ENCODE measurements around the gene LAMTOR3. TPM values are rescaled to one million over a fixed set of nuclear protein-coding genes. Genes with fewer than 3 reads are reported as not detected.

The LAMTOR3 gene
- total RNA-seq, 1 donor from 2014 or later = 61.2 TPM

DNA sequence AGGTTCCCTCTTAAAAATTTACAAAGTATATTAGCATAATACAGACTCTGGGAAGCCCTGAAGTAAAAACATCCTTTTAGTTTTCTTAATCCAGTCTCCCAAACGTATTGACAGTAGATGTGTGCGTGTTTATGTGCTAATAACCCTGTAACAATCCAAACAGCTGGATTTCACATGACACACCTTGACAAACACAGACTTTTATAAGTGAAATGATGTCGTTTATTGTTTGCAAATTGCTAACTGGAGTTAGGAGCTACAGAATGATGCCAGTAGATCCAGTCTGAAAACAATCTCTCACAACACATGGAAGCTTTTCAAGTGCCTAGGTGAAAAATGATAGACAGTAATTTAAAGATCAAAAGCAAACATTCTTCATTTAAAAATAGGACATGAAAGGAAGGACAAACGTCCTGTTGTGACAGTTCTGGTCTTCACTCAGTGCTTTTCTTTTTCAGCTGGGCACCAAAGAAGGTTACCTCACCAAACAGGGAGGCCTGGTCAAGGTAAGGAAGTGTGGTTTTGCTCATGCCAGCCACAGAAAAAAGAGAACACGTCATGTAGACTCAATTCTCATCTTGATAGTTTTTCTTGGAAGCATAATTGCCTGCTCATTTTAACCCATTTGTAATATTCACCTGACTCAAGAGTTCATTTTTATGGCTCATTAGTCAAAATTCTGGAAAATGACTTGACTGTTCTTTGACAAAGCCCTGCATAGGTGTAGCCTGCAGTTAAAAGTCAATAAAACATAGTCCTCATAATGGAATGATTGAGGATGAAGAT is 32.9 kb downstream of the LAMTOR3 start:
- DNase-seq (ENCODE audit: low read depth) = no peak

GRCh38 chr4:99860521-99860920 is 33.7 kb downstream of the LAMTOR3 start:
- no peak for DNase-seq (ENCODE audit: low read depth)

GRCh38 chr4:99859618-99860017 is 34.6 kb downstream of the LAMTOR3 start:
- DNase-seq (ENCODE audit: low read depth) = no peak

GRCh38 chr4:99857307-99857706 is 36.9 kb downstream of the LAMTOR3 start:
- DNase-seq (ENCODE audit: low read depth) = no peak

DNA sequence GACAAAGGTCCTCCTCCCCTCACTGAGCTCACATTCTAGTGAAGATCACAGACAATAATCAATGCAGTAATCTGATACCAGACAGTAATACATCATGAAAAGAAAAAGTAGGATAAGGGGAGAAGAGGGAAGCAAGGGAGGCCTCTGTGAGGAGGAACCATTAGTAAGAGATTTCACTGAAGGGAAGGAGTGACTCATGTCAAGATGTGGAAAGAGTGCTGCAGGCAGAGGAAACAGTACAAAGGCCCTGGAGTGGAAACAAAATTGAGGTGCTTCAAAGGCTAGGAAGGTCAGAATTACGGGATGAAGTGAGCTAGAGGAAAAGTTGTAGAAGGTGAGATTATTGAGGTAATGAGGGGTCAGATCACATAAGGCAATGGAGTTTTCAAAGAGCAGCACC is 38.1 kb downstream of the LAMTOR3 start:
- DNase-seq (ENCODE audit: low read depth) = peak; percentile 3

- DNase-seq (ENCODE audit: low read depth) = no peak
Measured at GRCh38 chr4:99855678-99856077, 38.5 kb downstream of the LAMTOR3 start.

GRCh38 chr4:99853999-99854398 is 40.2 kb downstream of the LAMTOR3 start:
- DNase-seq (ENCODE audit: low read depth) = no peak

GRCh38 chr4:99853190-99853589 is 41.0 kb downstream of the LAMTOR3 start:
- DNase-seq (ENCODE audit: low read depth) = no peak

- no peak for DNase-seq (ENCODE audit: low read depth)
Measured at GRCh38 chr4:99852199-99852749, 42.0 kb downstream of the LAMTOR3 start.

GRCh38 chr4:99848591-99849001 is 45.6 kb downstream of the LAMTOR3 start:
- no peak for DNase-seq (ENCODE audit: low read depth)

- no peak for DNase-seq (ENCODE audit: low read depth)
Measured at GRCh38 chr4:99847362-99847976, 46.8 kb downstream of the LAMTOR3 start.

DNA sequence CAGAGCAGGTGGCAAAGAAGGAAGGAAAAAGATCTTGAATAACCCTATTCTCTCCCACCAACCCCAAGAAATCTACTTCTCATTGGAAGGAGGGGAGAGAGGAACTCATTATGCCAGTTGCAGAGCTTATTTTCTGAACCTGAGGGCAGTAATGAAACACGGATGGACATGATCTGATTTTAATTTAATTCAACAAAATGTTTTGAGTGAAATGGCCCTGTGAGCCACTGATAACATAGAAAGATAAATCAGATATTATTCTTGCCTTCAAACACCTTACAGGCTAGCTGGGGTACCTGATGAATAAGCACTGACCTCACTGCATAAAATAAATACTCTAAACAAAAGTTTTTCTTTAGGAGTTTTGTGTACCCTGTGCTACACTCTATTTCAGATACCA is 47.3 kb downstream of the LAMTOR3 start:
- no peak for DNase-seq (ENCODE audit: low read depth)

DNA sequence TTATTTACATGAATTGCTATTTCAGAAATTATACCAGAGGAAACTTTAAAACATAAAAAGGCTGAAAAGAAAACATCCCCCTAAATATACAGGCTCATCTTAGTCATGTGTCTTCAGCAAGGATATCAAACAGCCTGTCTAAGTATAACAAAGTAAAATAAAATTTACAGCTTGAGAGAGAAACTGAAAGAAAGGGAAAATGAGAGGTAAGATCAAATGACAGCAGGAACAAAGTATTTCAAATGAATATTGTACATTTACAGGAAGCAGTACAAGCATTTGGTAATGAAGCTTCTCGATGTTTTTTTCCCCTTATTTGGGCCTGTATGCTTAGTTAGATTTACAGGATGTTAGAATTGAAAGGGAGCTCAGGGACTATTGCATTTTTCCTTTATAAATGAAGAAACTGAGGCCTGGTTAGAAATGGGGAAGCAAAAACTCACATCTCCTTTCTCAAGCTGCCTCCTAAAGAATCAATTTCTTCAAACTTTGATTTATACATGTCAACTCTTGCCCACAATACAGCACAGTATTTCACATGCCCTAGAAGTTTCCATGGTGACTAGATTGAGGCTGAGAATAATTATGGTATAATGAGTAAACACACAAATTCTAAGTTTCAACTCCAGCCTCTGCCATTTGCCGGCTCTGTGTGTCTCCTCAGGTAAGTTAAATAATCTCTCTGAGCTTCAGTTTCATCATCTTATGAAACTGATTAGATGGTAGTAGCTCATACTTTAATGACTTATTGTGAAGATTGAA is 48.3 kb downstream of the LAMTOR3 start:
- no peak for DNase-seq (ENCODE audit: low read depth)

DNA sequence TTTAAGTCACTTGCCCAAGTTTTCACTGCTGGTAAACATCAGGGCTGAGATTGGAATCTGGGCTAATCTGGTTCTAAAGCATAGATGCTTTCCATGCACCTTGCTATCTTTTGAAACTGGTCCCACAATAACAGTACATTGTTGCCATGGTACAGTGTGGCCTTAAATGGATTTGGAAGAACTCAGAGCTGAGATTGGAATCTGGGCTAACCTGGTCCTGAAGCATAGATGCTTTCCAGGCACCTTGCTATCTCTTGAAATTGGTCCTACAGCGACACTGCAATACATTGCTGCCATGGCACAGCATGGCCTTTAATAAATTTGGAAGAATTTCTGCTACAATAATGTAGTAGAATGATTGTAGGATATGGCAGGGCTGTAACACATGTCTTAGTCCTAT is 49.0 kb downstream of the LAMTOR3 start:
- DNase-seq (ENCODE audit: low read depth) = no peak

DNA sequence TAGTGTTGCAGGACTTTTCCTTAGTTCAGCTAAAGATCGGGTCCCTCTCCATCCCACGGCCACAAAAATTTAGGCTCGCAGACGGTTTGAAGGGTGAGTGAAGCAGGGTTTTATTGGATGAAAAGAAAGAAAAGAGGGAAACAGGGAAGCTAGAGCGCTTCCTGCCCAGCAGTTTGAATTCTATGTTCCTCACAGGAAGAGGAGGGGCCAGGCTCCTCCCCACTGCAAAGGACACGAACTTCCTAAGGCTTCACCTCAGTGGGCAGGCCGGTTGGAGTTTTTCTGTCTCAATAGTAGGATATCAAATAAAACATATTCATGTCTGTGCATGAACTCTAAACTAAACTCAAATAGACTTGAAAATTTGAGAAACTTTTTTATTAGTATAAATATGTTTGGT is 50.2 kb downstream of the LAMTOR3 start:
- DNase-seq (ENCODE audit: low read depth) = no peak

DNA sequence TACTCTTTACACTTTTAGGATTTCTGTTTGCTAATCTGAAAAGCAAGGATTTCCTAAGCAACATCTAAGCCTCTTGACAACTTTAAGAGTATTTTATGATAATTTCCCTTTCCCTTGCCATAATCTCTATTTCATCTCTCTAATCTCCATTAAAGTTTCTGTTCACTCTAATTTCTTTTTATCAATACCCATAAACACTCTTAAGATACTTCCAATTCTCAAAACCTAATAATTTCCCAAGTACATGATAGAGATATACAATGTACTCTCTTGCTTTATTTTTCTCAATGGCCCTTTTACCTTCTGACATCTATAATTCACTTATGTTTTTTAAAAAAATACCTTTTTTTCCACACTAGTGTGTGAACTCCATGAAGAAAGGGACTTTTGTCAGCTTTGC is 50.8 kb downstream of the LAMTOR3 start:
- no peak for DNase-seq (ENCODE audit: low read depth)

DNA sequence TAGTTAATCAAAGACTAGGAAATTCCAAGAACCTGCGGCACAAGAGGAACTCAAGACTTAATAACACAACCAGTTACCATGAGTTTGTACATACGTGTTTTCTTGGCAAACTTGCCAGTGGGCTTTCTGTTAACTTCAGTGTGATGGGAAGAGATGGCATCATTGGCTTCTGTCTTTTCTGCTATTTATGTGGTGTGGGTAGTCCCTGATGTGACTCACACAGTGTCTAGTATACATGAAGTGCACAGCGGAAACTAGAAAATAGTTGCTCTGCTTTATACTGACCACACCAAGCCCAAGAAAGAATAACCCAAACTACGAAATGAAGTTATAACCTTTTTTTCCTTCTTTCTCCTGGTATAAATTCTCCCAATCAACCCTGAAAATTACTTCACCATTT is 53.1 kb downstream of the LAMTOR3 start:
- no peak for DNase-seq (ENCODE audit: low read depth)

DNA sequence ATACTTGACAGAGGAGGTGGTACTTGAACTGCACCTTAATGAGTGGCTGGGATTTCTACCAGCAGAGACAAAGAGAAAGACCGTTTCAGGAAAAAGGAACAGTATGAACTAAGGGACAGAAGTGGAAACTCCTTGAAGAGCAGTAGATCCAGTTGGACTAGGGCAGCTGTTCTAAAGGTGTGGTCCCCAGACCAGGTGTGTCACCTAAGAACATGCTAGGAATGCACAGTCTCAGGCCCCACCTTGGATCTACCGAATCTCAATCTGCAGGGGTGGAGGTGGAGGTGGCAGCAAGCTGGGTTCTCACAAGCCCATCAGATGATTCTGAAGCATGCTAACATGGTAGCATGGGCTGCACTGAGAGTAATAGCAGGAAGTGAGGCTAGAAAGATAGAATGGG is 55.3 kb downstream of the LAMTOR3 start:
- DNase-seq (ENCODE audit: low read depth) = no peak

DNA sequence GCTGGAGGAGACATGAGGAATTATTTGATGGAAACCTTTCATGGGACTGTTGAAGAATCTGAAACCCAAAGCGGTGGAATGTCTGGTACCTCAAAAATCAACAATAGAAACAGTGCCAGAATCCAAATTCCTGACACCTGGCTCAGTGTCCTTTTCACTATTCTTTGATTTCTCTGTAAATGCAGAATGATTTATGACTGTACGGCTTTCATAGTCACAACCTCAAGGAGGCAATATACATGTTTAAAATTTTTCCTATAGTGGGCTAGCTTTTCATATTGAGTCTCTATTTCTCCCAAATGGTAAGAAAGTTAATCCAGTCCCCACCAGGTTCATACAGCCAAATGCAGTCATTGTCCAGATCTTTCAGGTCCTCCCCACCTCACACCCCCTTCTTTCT is 58.3 kb downstream of the LAMTOR3 start:
- no peak for DNase-seq (ENCODE audit: low read depth)

GRCh38 chr4:99834569-99834968 is 59.7 kb downstream of the LAMTOR3 start:
- DNase-seq (ENCODE audit: low read depth) = no peak

GRCh38 chr4:99833756-99834155 is 60.5 kb downstream of the LAMTOR3 start:
- DNase-seq (ENCODE audit: low read depth) = no peak

DNA sequence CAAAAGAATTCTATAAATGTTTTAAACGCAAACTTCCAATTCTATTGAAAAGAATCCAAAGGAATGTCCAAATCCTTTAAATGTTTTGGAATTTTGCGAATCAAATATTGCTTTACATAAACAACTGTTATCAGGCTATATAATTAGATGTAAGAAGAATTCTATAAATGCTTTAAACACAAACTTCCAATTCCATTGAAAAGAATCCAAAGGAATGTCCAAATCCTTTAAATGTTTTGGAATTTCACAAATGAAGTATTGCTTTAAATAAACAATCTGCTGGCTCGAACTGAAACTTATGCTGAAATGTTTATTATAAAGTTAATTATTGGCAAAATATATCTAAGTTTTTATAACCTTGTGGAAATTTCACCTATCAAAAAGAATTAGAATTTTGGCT is 61.5 kb downstream of the LAMTOR3 start:
- DNase-seq (ENCODE audit: low read depth) = no peak

All from myocyte (in vitro differentiated cells).